ENCODE data around the gene TPP2. TPM values are rescaled to one million over a fixed set of nuclear protein-coding genes. Genes with fewer than 3 reads are reported as not detected.

TPP2 gene
- total and polyA plus RNA-seq, 2 experiments from 2014 or later: 15.0 to 47.3 TPM

DNA sequence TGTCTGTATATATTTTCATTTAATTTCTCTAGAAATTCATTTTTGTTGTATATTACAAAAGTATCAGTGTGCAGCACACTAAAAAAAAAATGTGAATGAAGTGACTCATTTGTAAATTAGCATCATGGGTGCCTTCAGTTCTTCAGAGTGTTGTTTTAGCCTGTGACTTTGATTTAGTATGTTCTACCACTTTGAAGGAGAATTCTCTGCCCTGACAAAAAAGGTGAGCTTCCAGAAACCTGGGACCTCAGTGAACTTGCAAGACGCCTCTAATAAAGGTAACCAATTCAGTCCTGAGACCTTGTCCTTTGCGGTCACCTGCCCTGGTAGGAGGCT is 95.7 kb downstream of the TPP2 start:
- Histone ChIP-seq H3K79me2 (no peaks in the 10 kb centered on the region), H4K20me1 (ENCODE audit: insufficient read depth, poor library complexity, severe bottlenecking) (no peaks in the 10 kb centered on the region), H3K4me1 (ENCODE audit: insufficient read depth) (no peaks in the 10 kb centered on the region), H3K36me3 (replicated peaks; ENCODE audit: insufficient read depth, low read depth) (no peaks in the 10 kb centered on the region), H3K4me3 (no peak overlapping the region), H3K9me2 (replicated peaks; ENCODE audit: insufficient read depth) (no peaks in the 10 kb centered on the region), H3K27ac (no peak overlapping the region), H3K27me3 (no peaks in the 10 kb centered on the region), H3K4me2 (no peak overlapping the region), H3K9me3 (ENCODE audit: low read depth) (no peaks in the 10 kb centered on the region), H2AFZ (no peak overlapping the region)
- WGBS (ENCODE audit: low lambda C conversion rate, missing lambda C conversion rate): 96% methylated on average over 2 of the region's 2 CpGs
- no peak for DNase-seq (ENCODE audit: low spot score)
- TF ChIP-seq, protein P1, sequence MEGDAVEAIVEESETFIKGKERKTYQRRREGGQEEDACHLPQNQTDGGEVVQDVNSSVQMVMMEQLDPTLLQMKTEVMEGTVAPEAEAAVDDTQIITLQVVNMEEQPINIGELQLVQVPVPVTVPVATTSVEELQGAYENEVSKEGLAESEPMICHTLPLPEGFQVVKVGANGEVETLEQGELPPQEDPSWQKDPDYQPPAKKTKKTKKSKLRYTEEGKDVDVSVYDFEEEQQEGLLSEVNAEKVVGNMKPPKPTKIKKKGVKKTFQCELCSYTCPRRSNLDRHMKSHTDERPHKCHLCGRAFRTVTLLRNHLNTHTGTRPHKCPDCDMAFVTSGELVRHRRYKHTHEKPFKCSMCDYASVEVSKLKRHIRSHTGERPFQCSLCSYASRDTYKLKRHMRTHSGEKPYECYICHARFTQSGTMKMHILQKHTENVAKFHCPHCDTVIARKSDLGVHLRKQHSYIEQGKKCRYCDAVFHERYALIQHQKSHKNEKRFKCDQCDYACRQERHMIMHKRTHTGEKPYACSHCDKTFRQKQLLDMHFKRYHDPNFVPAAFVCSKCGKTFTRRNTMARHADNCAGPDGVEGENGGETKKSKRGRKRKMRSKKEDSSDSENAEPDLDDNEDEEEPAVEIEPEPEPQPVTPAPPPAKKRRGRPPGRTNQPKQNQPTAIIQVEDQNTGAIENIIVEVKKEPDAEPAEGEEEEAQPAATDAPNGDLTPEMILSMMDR (IDR thresholded peaks at IDR 0.05; ENCODE audit: poor library complexity): no peak
- no peak for TF ChIP-seq EZH2 (IDR thresholded peaks at IDR 0.05; ENCODE audit: borderline replicate concordance)
- TF ChIP-seq EZH2phosphoT487 (IDR thresholded peaks at IDR 0.05; ENCODE audit: low read depth, severe bottlenecking, unreplicated experiment): no peak

DNA sequence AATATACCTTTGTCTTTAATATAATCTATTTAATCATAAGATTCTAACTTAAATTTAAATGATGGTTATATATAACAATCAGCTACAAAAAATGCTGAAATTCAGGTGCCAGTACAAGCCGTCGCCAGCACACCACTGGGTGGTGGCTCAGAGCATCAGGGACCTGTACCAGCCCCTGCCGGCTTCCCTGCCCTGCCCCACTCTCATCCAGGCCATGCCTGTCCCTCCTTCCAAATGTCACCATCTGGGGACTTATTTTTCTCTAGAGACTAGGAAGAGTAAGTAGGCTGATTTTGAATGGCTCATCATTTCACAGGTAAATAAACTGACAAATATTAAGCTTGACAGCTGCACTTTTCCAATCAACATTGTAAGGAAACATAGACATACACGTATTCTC is 96.5 kb downstream of the TPP2 start:
- no peaks in the 10 kb centered on the region for H3K9me3 ChIP-seq (ENCODE audit: low read depth)
- H3K27me3 ChIP-seq: no peaks in the 10 kb centered on the region
- no peak overlapping the region for H3K4me2 ChIP-seq
- no peak overlapping the region for H3K4me3 ChIP-seq
- no peaks in the 10 kb centered on the region for H3K9me2 ChIP-seq (replicated peaks; ENCODE audit: insufficient read depth)
- no peak overlapping the region for H2AFZ ChIP-seq
- WGBS (ENCODE audit: low lambda C conversion rate, missing lambda C conversion rate): 86% methylated on average over 4 of the region's 4 CpGs
- no peaks in the 10 kb centered on the region for H3K36me3 ChIP-seq (replicated peaks; ENCODE audit: insufficient read depth, low read depth)
- no peaks in the 10 kb centered on the region for H4K20me1 ChIP-seq (ENCODE audit: insufficient read depth, poor library complexity, severe bottlenecking)
- no peak overlapping the region for H3K27ac ChIP-seq
- TF ChIP-seq, protein P1 (IDR thresholded peaks at IDR 0.05; ENCODE audit: poor library complexity): no peak
- no peak for TF ChIP-seq EZH2phosphoT487 (IDR thresholded peaks at IDR 0.05; ENCODE audit: low read depth, severe bottlenecking, unreplicated experiment)
- TF ChIP-seq EZH2 (IDR thresholded peaks at IDR 0.05; ENCODE audit: borderline replicate concordance): no peak
- H3K4me1 ChIP-seq (ENCODE audit: insufficient read depth): no peaks in the 10 kb centered on the region
- H3K79me2 ChIP-seq: no peaks in the 10 kb centered on the region
- no peak for DNase-seq (ENCODE audit: low spot score)

DNA sequence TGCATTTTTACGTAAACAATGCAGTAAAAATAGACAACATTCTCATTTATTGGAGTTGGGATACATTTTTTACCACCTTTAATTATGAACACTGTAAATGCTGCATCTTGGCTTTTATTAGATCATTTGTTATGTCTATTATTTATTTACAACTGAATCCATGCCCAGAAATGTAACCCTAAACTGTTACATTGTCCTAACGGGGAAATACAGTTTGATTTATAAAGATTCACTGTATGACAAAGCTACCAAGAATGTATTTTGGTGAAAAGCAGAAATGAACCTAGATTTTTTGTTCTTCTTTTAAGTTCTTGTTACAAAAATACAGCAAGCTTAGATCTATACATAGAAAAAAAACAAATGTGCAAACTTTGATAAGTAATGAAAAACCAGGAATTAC is 97.0 kb downstream of the TPP2 start:
- Histone ChIP-seq H3K36me3 (replicated peaks; ENCODE audit: insufficient read depth, low read depth) (no peaks in the 10 kb centered on the region), H3K4me1 (ENCODE audit: insufficient read depth) (no peaks in the 10 kb centered on the region), H3K27me3 (no peaks in the 10 kb centered on the region), H3K4me2 (no peak overlapping the region), H3K9me2 (replicated peaks; ENCODE audit: insufficient read depth) (no peaks in the 10 kb centered on the region), H3K4me3 (no peak overlapping the region), H3K27ac (no peak overlapping the region), H3K79me2 (no peaks in the 10 kb centered on the region), H3K9me3 (ENCODE audit: low read depth) (no peaks in the 10 kb centered on the region), H4K20me1 (ENCODE audit: insufficient read depth, poor library complexity, severe bottlenecking) (no peaks in the 10 kb centered on the region), H2AFZ (no peak overlapping the region)
- DNase-seq (ENCODE audit: low spot score): no peak
- WGBS (ENCODE audit: low lambda C conversion rate, missing lambda C conversion rate): 55% methylated on average over 2 of the region's 2 CpGs
- TF ChIP-seq, protein P1 (IDR thresholded peaks at IDR 0.05; ENCODE audit: poor library complexity): no peak
- TF ChIP-seq EZH2 (IDR thresholded peaks at IDR 0.05; ENCODE audit: borderline replicate concordance): no peak
- no peak for TF ChIP-seq EZH2phosphoT487 (IDR thresholded peaks at IDR 0.05; ENCODE audit: low read depth, severe bottlenecking, unreplicated experiment)

DNA sequence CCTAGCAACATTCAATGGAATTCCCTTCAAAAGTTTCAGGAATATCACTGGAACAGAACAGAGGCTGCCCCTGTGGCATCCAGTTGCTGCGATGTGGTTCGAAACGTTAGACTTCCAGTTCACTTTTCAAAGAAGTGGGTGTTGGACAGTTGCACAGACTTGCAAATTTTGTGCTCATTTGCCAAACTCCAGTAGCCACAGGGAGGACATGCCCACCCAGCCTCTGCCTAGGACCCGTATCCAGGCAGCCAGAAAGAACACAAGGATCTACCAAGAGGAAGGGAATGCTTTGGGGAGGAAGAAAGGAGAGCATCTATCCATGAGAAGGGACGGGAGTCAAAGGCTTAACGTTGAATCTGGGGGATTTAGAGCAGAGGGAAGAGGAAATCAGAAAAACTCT is 98.2 kb downstream of the TPP2 start, which contains the start of gene METTL21C:
TSS of gene METTL21C (minus strand) at position 108 of the 400 bp plus-strand sequence. CDS start 546 bp downstream, outside the sequence.
- Histone ChIP-seq H3K4me3 (no peak within 1 kb of the TSS), H3K4me2 (no peak within 1 kb of the TSS), H3K79me2 (no peaks in the 10 kb centered on the region), H3K4me1 (ENCODE audit: insufficient read depth) (no peaks in the 10 kb centered on the region), H3K36me3 (replicated peaks; ENCODE audit: insufficient read depth, low read depth) (no peaks in the 10 kb centered on the region), H3K27me3 (no peaks in the 10 kb centered on the region), H3K27ac (no peak within 1 kb of the TSS), H4K20me1 (ENCODE audit: insufficient read depth, poor library complexity, severe bottlenecking) (no peaks in the 10 kb centered on the region), H2AFZ (no peak within 1 kb of the TSS), H3K9me2 (replicated peaks; ENCODE audit: insufficient read depth) (no peaks in the 10 kb centered on the region), H3K9me3 (ENCODE audit: low read depth) (no peaks in the 10 kb centered on the region)
- no peak for DNase-seq (ENCODE audit: low spot score)
- TF ChIP-seq EZH2 (IDR thresholded peaks at IDR 0.05; ENCODE audit: borderline replicate concordance) (no peak), EZH2phosphoT487 (IDR thresholded peaks at IDR 0.05; ENCODE audit: low read depth, severe bottlenecking, unreplicated experiment) (no peak)
- TF ChIP-seq, protein P1 (IDR thresholded peaks at IDR 0.05; ENCODE audit: poor library complexity): no peak
- WGBS (ENCODE audit: low lambda C conversion rate, missing lambda C conversion rate): 79% methylated on average over 6 of the region's 6 CpGs
